ENCODE measurements around the gene GPR108.

- TF ChIP-seq, protein P1, sequence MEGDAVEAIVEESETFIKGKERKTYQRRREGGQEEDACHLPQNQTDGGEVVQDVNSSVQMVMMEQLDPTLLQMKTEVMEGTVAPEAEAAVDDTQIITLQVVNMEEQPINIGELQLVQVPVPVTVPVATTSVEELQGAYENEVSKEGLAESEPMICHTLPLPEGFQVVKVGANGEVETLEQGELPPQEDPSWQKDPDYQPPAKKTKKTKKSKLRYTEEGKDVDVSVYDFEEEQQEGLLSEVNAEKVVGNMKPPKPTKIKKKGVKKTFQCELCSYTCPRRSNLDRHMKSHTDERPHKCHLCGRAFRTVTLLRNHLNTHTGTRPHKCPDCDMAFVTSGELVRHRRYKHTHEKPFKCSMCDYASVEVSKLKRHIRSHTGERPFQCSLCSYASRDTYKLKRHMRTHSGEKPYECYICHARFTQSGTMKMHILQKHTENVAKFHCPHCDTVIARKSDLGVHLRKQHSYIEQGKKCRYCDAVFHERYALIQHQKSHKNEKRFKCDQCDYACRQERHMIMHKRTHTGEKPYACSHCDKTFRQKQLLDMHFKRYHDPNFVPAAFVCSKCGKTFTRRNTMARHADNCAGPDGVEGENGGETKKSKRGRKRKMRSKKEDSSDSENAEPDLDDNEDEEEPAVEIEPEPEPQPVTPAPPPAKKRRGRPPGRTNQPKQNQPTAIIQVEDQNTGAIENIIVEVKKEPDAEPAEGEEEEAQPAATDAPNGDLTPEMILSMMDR (IDR thresholded peaks at IDR 0.05; ENCODE audit: poor library complexity), result no peak
- TF ChIP-seq EZH2 (IDR thresholded peaks at IDR 0.05; ENCODE audit: borderline replicate concordance), result no peak
Measured at GRCh38 chr19:6719992-6720368, 17.4 kb downstream of the GPR108 start.

All from hepatocyte (in vitro differentiated cells).